UCSD-AML1 (cell line): ENCODE results near the gene MFSD12.

ENCODE experiments used
- DNase-seq: peaks from one replicate; lab custom pipeline; 2025; ENCODE audit not compliant: unreplicated experiment; lab: John Stamatoyannopoulos, UW

MFSD12 gene

DNA sequence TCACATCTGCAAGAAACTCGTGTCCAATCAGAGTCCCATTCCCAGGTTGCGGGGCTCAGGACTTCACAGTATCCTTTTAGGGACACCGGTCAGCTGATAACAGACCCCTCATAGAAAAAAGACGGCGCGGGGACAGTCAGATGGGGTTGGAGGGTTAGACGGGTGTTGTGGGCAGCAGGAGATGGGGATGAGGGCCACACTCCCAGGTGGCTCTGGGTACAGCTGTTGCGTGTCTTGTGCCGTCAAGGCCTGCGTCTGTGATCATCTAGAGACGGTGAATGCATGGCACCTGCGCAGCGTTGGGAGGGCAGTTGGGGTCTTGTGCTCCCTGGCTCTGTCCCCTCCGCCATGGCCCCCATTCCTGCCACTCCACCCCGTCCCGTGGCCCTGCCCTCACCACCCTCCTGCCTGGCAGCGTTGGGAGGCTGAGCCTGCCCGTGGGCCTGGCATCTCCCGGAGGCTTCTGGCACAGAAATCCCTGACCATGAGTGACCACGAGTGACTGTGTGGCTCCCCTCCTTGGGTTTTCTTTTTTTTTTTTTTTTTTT, 32.4 kb downstream of the MFSD12 start:
- DNase-seq, result no peak

DNA sequence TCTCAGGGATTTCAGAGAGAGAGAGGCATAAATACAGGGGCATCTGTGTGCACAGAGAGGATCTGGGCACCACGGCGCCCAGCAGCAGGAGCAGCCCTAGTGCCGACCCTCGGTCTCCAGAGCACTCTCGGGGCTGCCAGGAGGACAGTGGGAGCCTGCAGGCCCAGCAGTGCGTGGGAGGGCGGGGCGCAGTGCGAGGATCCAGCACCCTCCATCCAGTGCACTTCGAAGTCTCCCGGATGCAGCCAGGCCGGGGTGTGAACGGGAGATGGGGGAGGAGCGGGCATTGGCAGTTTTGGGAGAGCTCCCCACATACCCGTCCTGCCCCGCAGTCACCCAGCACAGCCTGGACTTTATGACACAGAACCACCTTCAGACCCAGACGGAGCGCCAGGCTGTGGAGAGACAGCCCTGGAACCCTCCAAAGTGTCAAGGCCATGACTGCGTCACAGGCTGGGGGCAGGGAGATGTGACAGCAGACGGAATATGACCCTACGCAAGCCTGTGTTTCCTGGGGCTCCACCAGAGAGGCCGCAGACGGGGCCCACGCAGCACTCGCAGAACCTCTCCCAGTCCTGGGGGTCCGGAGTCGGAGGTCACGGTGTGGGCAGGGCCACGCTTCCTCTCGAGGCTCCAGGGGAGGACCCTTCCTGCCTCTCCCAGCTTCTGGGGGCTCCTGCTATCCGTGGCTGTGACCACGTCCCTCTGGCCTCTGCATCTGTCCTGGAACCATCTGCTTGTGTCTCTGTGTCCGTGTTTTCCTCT, 33.1 kb downstream of the MFSD12 start:
- DNase-seq, result no peak

DNA sequence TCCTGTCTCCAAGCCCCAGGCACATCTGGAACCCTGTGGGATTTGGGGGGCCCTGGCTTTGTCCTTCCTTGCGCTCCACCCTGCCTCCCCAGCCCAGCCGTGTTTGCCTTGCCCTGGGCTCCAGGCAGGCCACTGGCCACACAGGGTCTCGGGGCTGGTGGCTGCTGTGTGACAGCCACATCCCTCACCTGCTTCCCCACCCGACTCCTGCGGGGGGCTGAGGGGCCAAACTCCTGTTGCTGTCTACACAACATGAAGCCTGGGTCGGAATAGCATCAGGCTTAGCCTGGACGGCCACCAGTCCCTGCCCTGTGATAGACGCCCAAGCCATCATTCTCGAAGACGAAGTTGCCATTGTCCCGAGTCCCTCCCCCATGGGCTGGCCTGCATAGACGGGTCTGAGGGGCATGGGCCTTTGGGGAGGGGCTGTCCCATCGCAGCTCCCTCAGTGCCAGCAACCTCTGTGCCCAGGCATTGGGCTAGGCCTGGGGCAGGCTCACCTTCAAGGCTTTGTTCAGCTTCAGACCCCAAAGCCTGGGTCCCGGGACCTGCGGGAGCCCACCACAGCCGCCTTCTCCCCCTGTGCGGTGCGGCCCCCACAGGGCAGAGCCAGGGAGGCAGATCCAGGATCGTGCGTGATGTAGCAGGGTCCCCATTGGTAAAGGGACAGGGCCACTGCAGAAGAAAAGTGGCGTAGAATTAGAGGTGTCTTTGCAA, 33.9 kb downstream of the MFSD12 start:
- DNase-seq, result no peak

DNA sequence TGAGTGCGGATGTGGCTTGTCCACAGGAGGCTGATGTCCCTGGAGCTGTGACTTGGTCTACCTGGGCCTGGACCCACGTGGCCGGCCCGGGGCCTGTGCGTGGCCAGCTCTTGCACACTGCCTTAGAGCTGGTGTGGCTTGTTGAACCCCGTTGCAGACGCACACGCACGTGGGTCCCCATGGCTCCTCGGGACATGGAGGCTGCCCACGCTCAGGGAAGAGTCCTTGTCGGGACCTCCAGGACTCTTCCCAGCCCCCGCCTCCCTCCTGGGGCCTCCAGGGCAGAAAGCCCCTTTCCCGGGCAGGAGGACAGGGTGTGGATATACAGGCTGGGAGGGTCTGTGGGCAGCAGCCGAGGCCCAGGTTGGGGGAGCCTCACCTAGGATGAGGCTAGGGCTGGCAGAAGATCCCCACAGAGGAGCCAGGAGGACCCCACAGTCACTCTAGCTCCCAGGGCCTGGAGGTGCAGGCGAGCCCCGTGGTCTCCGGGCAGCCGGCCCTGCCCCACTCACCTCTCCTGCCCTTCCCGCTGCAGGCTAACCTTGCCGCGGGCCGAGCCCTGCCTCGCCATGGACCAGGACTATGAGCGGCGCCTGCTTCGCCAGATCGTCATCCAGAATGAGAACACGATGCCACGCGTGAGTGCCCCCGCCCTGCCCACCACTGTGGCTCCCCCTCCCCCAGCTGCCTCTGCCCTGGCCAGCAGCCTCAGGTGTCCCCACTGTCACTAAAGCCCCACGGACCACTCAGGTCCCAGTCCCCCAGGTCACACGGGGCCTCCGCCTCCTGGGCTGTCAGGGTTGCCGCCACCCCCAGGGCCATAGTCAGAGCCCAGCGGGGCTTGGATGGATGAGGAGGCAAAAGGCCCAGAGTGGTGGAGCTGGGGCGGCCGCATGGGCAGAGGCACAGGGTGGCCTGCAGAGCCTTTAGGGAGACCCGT, 34.7 kb downstream of the MFSD12 start:
- DNase-seq, result no peak

- DNase-seq, result no peak
These were observed 36.3 kb downstream of the MFSD12 start for GRCh38 chr19:3521104-3521445.

GRCh38 chr19:3520166-3521103, 37.0 kb downstream of the MFSD12 start:
- peak; percentile 32 for DNase-seq

DNA sequence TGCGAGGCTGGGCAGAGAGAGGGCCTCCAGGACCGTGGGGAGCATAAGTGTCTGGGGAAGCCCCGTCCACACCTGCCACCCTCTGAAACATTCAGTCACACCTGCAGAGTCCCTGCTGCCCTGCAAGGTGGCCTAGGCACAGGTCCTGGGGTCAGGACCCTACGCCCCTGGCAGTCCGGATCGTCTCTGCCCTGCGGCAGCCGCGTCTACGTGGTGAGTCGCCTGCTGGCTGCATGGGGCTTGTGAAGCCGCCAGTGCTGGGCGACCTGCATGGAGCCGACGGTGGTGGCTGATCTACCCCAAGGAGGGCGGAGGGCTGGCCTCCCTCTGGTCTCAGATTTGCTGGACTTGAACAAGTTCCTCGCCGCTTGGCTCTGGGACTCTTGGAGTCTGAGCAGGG, 38.3 kb downstream of the MFSD12 start:
- DNase-seq, result no peak

DNA sequence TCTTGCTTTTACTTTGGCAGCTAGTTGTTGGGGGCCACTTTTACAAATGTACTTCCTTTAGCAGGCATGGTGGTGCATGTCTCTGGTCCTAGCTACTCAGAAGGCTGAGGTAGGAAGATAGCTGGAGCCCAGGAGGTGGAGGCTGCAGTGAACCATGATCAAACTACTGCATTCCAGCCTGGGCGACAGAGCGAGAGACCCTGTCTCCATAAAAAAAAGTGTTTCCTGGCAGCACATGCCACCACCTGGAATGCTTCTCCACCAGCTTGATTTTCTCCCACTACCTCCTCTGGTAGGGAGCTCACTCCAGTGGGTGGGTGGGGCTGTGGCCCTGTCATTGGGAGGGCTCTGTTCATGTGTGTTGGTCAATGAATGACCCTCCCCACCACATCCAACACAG, 38.7 kb downstream of the MFSD12 start:
- DNase-seq, result no peak

- no peak for DNase-seq
These were observed 39.1 kb downstream of the MFSD12 start for GRCh38 chr19:3518255-3518654.

DNA sequence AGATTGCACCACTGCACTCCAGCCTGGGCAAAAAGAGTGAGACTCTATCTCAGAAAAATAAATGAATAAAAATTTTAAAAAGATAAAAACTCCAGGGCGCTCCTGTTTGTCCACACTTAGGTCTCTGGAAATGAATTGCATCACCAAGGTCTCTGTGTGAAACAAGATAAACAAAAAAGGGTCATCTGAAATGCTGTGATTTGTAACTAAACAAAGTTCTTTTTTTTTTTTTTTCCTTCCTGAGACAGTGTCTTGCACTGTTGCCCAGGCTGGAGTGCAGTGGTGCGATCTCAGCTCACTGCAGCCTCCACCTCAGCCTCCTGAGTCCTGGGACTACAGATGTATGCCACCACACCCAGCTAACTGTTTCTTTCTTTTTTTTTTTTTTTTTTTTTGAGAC, 39.7 kb downstream of the MFSD12 start:
- no peak for DNase-seq

DNA sequence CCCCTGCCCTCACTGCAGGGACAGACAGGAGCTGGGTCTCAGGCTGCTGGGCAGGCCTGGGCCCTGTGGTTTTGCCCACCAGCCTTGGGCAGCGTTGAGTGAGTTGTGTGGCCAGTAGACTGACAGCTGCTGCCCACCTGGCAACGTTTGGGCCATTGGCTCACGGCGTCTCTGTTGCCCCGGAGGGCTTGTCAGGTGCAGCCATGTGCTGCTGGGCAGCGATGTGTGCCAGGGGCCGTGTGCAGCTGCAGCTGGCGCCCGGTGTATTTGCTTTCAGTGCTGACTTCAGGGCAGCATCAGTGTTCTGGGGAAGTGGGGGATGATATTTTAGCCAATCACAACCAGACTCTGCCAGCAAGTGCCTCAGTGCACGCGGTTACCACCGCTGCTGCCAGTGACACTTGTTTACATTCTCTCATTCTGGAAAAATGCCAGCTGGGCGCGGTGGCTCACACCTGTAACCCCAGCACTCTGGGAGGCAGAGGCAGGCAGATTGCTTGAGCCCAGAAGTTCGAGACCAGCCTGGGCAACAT, 40.6 kb downstream of the MFSD12 start:
- no peak for DNase-seq

GRCh38 chr19:3515891-3516422, 41.4 kb downstream of the MFSD12 start:
- no peak for DNase-seq

DNA sequence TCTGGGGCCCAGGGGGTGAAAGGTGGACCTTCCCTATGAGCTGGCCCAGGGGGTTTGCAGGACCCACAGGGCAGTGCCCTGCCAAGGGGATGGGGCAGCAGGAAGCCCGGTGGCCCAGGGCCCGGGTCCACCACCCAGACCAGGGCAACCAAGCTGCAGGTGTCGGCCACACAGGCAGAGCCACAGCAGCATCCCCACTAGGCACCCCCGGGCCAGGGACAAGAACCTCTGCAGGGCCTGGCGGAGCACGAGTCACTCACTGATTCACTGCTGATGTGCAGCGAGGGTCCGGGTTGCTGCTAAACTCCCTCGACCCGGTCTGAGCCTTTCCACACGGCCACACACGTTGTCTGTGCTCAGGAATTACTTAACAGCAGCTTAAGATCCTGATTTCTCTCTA, 42.5 kb downstream of the MFSD12 start:
- no peak for DNase-seq

DNA sequence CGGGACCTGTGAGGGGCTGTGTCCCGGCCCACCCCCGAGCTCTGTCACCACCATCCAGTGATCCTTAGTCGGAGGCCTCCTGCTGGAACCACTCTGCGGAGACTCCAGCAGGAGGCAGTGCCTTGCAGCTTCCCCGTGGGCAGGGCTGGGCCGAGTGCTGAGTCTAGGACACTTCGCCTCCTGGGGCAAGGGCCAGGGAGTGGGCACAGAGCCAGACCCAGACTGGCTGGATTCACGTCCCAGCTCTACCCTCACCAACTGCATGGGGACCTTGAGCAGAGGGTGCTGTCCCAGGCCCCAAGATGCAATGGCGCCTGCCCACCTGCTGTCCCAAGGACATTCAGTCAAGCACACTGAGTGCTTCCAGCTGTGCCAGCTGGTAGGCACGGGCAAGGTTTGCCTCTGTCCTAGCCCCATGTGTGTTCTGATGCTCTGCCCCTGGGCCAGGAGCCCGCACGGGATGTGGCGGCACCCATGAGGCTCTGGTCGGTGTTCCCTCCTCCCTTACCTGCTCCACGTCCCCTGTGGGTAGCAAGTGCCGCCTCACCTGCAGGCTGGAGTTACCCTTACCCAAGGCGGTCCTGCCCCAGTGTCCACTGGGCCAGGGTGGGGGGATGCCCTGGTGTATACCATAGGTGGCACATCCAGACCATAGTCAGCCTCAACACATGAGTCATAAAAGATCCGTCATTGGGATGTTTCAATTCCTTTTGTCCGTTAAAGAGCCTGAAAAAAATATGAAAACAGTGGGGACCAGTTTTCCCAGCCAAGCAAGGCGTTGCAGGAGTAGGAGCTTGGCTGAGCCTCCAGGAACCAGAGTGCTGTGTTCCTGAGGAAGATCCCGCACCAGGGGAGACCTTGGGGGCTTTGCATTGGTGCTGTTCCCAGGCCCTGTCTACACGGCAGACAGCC, 43.9 kb downstream of the MFSD12 start:
- no peak for DNase-seq

DNA sequence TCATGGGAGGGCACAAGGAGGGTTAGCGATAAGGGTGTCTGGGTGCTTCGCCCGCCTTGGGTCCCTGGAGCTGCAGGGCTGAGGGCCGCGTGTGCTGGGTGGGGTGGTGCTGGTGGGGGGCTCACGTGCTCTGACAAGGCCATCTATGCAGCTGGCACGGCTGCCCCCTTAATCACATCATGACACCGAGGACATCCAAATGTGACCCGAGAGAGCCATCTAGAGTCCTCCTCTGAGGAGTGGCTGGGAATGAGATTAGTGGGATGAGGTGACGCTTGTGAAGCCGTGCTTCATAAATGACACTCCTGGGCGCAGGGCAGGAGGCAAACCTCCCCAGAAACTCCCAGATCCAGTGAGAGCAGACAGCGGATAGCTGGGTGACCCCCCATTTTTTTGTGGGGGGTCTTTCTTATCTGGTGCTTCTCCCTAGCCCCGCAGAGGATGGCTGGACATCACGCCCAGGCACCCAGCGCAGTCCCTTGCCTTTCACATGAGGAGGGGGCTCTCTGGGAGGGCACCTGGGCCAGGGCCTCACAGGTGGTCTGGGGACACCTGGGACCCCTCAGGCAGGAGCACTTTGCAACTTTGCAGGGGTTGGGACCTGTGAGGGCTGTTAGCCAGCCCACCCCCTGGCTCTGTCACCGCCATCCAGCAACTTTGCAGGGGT, 44.7 kb downstream of the MFSD12 start:
- no peak for DNase-seq

DNA sequence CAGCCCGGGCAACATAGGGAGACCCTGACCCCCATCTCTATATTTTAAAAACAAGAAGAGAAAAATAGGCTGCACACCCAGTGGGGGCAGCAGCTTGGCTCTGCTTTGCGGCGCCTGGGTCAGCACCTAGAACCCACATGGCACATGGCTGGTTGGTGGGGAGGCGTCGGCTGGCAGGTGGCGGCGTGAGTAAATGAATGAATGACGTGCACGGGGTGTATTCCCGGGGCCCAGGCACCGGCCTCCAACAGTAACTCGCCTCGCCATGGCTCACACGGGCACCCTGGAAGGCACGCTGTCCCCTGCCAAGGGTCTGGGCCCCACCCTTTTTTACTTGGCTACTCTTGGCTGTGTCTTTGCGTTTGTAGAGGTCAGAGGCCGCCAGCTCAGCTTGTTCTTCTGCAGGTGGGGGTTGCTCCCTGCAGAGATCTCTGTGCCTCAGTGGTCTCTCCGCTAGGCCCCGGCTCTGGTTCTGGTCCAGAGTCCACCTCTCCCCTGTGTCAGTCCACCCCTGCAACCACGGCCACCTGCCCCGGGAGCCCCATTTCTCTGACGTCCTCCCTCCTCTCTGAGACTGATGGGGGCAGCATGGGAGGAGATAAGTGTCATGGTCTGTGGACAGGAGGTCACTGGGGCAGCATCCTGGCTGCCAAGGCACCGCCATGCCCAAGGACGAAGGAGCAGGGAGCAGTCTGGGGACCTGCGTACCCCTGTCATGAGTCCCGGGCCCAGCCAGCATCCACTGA, 45.7 kb downstream of the MFSD12 start:
- DNase-seq, result no peak

- no peak for DNase-seq
These were observed 46.7 kb downstream of the MFSD12 start for GRCh38 chr19:3510727-3511126.
